Stimulated activated CD4-positive, alpha-beta T cell treated with anti-CD3 and anti-CD28 coated beads, Interleukin-4, amount 100 ng/mL, for 1 hour (primary cell): ENCODE data around the gene RAB10.
"Not testable (repeated sequence)": the region's sequence is repeated elsewhere in the genome, so short reads cannot be mapped to it uniquely, and the experiment has no call there.

Experiments
- DNase-seq: peaks from one replicate; pipeline ENCODE4 v3.0.0-alpha.2; 2020

RAB10 gene

GRCh38 chr2:26164641-26165211 lies 130.8 kb downstream of the RAB10 start:
- DNase-seq, result no peak

- DNase-seq, result no peak
Observed at GRCh38 chr2:26165403-26165802, 131.5 kb downstream of the RAB10 start.

GRCh38 chr2:26166541-26166940 lies 132.7 kb downstream of the RAB10 start:
- not testable (repeated sequence) for DNase-seq

- DNase-seq, result no peak
Observed at GRCh38 chr2:26168785-26169184, 134.9 kb downstream of the RAB10 start.

GRCh38 chr2:26169226-26169625 lies 135.3 kb downstream of the RAB10 start:
- no peak for DNase-seq

- no peak for DNase-seq
Observed at GRCh38 chr2:26169681-26170414, 136.0 kb downstream of the RAB10 start.

GRCh38 chr2:26170795-26171194 lies 136.9 kb downstream of the RAB10 start:
- no peak for DNase-seq

GRCh38 chr2:26172189-26172870 lies 138.4 kb downstream of the RAB10 start:
- DNase-seq, result no peak

- DNase-seq, result no peak
Observed at GRCh38 chr2:26172871-26173775, 139.2 kb downstream of the RAB10 start, which contains the start of gene GAREM2. Gene GAREM2 (plus strand): TSS chr2:26173088. CDS start chr2:26173221, 133 bp downstream.

- no peak for DNase-seq
Observed at GRCh38 chr2:26173776-26174482, 140.0 kb downstream of the RAB10 start.

GRCh38 chr2:26174691-26175465 lies 141.0 kb downstream of the RAB10 start:
- no peak for DNase-seq

GRCh38 chr2:26175466-26176278 lies 141.8 kb downstream of the RAB10 start:
- no peak for DNase-seq

- DNase-seq, result no peak
Observed at GRCh38 chr2:26176279-26176615, 142.4 kb downstream of the RAB10 start.

- no peak for DNase-seq
Observed at GRCh38 chr2:26177122-26177521, 143.2 kb downstream of the RAB10 start.

GRCh38 chr2:26178246-26178645 lies 144.4 kb downstream of the RAB10 start:
- DNase-seq, result no peak

GRCh38 chr2:26178746-26179436 lies 145.0 kb downstream of the RAB10 start:
- no peak for DNase-seq

- no peak for DNase-seq
Observed at GRCh38 chr2:26179446-26179913, 145.6 kb downstream of the RAB10 start.

GRCh38 chr2:26182441-26182840 lies 148.6 kb downstream of the RAB10 start:
- no peak for DNase-seq

GRCh38 chr2:26182887-26183630 lies 149.2 kb downstream of the RAB10 start:
- DNase-seq, result no peak
